ENCODE data around the gene PLCG1.

Gene PLCG1

GRCh38 chr20:41191562-41192500, 54.5 kb downstream of the PLCG1 start:
- no peak for FAIRE-seq
- no peak for DNase-seq (ENCODE audit: insufficient read length, low spot score)
- TF ChIP-seq, protein P1, sequence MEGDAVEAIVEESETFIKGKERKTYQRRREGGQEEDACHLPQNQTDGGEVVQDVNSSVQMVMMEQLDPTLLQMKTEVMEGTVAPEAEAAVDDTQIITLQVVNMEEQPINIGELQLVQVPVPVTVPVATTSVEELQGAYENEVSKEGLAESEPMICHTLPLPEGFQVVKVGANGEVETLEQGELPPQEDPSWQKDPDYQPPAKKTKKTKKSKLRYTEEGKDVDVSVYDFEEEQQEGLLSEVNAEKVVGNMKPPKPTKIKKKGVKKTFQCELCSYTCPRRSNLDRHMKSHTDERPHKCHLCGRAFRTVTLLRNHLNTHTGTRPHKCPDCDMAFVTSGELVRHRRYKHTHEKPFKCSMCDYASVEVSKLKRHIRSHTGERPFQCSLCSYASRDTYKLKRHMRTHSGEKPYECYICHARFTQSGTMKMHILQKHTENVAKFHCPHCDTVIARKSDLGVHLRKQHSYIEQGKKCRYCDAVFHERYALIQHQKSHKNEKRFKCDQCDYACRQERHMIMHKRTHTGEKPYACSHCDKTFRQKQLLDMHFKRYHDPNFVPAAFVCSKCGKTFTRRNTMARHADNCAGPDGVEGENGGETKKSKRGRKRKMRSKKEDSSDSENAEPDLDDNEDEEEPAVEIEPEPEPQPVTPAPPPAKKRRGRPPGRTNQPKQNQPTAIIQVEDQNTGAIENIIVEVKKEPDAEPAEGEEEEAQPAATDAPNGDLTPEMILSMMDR (IDR thresholded peaks at IDR 0.05; ENCODE audit: insufficient read depth, missing control alignments) = no peak

DNA sequence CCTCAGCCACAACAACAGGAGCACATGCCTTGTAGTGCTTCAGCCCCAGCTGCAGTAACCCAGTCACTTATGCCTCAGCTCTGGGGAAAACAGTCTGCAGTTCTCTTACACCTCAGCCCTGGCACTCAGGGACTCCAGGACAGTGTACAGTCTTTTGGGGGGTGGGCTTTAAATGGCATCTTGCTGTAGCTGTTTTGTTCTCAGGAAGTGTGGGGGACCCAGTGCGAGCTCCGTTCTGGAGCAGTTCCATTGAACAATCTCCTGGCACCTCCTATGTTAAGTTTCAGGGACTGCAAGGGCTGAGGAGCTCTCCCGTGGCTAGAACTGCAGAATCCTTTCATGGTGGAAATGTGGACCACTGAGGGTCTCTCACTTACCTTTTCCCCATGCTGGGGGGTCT, 55.2 kb downstream of the PLCG1 start:
- TF ChIP-seq, protein P1 (IDR thresholded peaks at IDR 0.05; ENCODE audit: insufficient read depth, missing control alignments) = no peak
- FAIRE-seq = no peak
- DNase-seq (ENCODE audit: insufficient read length, low spot score) = no peak

- FAIRE-seq = no peak
- DNase-seq (ENCODE audit: insufficient read length, low spot score) = no peak
- TF ChIP-seq, protein P1 (IDR thresholded peaks at IDR 0.05; ENCODE audit: insufficient read depth, missing control alignments) = no peak
Observed at GRCh38 chr20:41196653-41197225, 59.4 kb downstream of the PLCG1 start.

- no peak for DNase-seq (ENCODE audit: insufficient read length, low spot score)
- no peak for FAIRE-seq
- TF ChIP-seq, protein P1 (IDR thresholded peaks at IDR 0.05; ENCODE audit: insufficient read depth, missing control alignments) = no peak
Observed at GRCh38 chr20:41198443-41198842, 61.1 kb downstream of the PLCG1 start.

DNA sequence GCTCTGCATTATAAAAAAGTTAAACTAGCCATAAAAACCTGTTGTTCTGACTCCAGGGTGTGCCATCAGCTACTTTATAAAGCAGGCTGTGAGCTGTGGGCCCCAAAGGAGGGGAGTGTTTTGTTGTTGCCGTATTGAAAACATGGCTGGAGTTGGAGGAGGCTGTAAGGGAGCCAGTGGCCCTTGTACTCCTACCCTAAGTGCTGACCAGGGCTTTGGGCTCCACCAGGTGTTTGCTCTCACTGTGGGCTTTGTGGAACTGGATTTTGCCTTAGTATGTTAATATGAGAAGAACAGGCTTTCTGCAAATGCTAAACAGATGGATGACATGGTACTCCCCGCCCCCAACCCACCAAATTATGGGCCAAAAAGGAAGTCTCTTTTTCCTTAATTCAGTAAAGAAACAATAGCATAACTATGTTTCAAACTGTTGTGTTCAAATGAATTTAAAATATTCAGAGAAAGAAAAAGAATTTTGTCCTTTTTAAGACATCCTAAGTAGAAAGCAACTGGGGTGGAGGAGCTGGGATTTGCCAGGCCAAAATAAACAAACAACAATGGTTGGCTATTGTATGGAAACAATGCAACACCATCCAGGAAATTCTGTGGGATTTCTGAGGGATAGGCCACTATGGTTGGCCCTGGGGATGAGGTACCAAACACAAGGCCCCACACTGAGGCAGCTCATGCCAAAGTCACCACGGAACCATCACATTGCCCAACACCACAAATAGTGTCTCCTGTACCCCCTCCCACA, 63.3 kb downstream of the PLCG1 start:
- no peak for FAIRE-seq
- TF ChIP-seq, protein P1 (IDR thresholded peaks at IDR 0.05; ENCODE audit: insufficient read depth, missing control alignments) = no peak
- DNase-seq (ENCODE audit: insufficient read length, low spot score) = no peak

DNA sequence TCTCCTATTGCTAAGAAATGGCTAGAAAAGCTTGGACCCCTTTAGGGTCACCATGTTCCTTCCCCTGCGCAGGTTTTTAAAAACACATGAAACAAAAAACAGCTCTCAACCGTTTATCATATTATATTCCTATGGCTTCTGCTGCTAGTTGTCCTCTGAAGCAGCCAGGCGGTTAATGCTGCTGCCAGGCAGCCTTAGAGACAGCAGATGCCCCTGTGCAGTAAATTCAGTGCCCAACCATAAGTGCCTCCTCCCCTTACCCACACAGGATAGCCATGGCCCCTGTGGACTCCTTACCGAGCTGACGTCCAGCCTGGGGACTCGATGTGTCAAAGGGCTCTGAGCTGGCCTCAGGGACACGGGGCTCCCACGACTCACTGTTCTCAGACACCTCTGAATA, 64.4 kb downstream of the PLCG1 start:
- FAIRE-seq = no peak
- DNase-seq (ENCODE audit: insufficient read length, low spot score) = no peak
- TF ChIP-seq, protein P1 (IDR thresholded peaks at IDR 0.05; ENCODE audit: insufficient read depth, missing control alignments) = no peak

All from D721Med (cell line).